Fibroblast of peridontal ligament (primary cell): ENCODE data around the gene TCTN3.
"Not testable (repeated sequence)": the region's sequence is repeated elsewhere in the genome, so short reads cannot be mapped to it uniquely, and the experiment has no call there.

Experiments
- DNase-seq: peaks from one replicate; pipeline ENCODE4 v3.0.0-alpha.2; 2010; ENCODE audit errors: extremely low read depth

TCTN3 gene

DNA sequence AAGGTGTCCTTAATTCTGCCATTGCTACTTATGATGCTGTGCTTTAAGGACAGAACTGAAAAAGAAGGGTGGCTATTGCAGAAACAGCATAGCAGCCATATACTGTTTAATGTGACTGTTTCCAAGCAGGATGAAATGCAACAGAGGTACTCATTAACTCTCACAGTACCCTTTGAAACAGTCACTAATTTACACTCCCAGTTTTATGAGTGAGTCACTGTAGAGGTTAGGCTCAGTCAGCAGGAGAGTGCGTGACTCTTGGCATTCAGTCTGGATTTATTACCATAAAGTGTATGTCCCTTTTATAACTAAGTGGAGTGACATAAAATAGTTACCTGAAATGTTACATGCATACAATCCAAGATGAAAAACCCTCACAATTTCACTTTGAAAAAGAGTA, 64.9 kb downstream of the TCTN3 start:
- no peak for DNase-seq

DNA sequence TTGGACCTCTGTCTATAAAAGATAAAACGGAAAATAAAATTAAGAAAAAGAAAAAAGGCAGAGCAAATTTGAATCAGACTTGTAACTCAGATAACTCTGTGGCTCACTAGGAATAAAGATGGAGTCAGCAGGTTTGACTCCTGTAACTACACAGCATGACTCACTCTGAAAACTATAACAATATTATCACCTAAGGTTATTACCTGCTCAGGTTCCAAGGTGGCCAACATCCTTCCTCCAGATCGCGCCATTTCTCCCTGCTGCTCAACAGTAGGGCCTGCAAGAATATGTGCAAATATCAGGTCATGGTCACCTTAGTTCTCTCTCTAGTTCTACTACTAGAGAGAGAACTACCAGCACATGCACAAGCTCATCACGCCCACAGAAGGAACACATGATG, 67.2 kb downstream of the TCTN3 start:
- no peak for DNase-seq

GRCh38 chr10:95620415-95620814, 73.3 kb downstream of the TCTN3 start:
- DNase-seq = not testable (repeated sequence)

- DNase-seq = no peak
These were observed 75.6 kb downstream of the TCTN3 start for GRCh38 chr10:95618101-95618500.

- no peak for DNase-seq
These were observed 77.3 kb downstream of the TCTN3 start for GRCh38 chr10:95616446-95616845.
